Lung microvascular endothelial cell (primary cell): ENCODE results near the gene NIPAL4. TPM values are rescaled to one million over a fixed set of nuclear protein-coding genes. Genes with fewer than 3 reads are reported as not detected.
"Not testable (repeated sequence)": the region's sequence is repeated elsewhere in the genome, so short reads cannot be mapped to it uniquely, and the experiment has no call there.

Experiments
- DNase-seq, 2 donors: peaks; one replicate each; pipeline versions ENCODE4 v3.0.0 to v3.0.0-alpha.2; 2010; ENCODE audit warnings: low read depth in 2 of 2
- total RNA-seq: library from RNA; depleted of rRNA; stranded (reverse); fragments of >200 nt; gene quantifications from 2 replicates; pipeline ENCODE4 v1.2.1, GENCODE V29; 2014

Gene NIPAL4
- total RNA-seq = not detected in 2 replicates

DNA sequence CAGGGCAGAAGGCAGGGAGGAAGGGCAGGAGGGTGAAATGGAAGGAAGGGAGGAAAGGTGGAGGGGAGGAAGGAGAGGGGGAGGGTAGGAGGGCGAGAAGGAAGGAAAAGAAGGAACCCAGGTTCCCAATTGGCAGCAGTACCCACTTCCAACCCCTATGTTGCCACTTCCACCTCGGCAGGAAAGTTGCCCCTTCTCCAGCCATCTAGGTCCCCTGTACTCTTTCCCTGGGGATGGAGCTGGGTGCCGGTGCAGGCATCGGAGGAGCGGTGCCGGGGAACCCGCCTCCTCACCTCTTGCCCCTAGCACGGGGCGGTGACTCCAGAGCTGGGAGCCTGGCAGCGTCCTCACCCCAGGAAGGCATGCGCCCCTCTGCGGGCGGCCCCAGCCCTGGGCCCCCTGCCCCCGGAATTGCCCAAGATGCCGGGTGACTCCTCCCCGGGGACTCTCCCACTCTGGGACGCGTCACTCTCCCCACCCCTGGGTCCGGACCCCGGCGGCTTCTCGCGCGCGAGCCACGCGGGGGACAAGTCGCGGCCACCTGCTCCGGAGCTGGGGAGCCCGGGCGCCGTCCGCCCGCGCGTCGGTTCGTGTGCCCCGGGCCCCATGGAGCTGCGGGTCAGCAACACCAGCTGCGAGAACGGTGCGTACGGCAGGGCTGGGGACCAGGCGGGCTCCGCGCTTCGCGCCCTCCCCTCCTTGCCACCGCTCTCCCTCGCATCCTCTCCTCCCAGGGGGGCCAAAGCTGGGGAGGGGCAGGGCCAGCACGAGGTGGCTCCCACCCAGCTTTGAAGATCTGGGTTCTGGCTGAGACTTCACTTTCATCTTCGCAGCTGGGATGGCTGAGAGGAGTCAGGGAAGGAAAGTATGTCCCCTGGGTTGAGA is at the start of gene NIPAL4:
Gene NIPAL4, plus strand, starts transcription at position 499 of the 885 bp plus-strand sequence. Its CDS starts 108 bp downstream, at position 607.
- DNase-seq = no peak

DNA sequence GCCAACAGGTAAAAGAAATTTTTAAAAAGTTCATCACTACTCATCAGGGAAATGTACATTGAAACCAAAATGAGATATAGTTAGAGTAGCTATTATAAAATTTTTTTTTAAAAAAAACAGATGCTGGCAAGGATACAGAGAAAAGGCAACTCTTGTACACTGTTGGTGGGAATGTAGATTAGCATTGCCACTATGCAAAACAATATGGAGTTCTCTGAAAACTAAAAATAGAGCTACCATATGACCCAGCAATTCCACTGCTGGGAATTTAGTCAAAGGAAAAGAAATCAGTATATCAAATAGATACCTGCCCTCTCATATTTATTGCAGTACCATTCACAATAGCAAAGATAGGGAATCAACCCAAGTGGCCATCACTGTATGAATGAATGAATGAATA is 44.2 kb upstream of the NIPAL4 start:
- no peak for DNase-seq

DNA sequence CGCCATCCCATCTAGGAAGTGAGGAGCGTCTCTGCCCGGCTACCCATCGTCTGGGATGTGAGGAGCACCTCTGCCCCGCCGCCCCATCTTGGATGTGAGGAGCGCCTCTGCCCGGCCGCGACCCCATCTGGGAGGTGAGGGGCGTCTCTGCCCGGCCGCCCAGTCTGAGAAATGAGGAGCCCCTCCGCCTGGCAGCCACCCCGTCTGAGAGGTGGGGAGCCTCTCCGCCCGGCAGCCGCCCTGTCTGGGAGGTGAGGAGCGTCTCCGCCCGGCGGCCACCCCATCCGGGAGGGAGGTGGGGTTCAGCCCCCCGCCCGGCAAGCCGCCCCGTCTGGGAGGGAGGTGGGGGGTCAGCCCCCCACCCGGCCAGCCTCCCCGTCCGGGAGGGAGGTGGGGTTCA is 40.5 kb upstream of the NIPAL4 start:
- not testable (repeated sequence) for DNase-seq

DNA sequence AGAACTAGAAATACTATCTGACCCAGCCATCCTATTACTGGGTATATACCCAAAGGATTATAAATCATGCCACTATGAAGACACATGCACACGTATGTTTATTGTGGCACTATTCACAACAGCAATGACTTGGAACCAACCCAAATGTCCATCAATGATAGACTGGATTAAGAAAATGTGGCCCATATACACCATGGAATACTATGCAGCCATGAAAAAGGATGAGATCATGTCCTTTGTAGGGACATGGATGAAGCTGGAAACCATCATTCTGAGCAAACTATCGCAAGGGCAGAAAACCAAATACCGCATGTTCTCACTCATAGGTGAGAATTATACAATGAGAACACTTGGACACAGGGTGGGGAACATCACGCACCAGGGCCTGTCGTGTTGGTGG is 30.1 kb upstream of the NIPAL4 start:
- DNase-seq = not testable (repeated sequence)

DNA sequence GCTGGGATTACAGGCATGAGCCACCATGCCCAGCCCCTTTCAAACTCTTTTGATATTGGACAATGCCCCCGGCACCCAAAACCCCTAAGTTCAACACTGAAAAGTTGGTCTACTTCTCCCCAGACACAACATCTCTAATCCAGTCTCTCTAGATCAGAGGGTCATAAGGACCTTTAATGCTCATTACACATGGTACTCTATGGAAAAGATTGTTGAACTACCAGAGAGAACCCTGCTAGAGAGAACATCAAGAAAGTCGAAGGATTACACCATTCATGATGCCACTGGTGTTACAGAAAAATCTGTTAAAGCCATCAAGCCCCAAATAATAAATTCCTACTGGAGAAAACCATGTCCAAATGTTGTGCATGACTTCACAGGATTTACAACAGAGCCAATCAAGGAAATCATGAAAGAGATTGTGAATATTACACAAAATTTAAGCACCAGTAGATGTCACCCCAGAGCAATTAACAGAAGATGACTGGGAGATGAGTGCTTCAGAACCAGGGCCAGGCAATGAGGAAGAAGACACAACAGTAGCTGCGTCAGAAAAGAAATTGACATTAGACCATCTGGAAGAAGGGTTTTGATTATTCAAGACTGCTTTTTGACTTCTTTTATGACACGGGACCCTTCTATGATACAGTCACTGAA is 28.3 kb upstream of the NIPAL4 start:
- DNase-seq = peak; percentile 68 to 71

DNA sequence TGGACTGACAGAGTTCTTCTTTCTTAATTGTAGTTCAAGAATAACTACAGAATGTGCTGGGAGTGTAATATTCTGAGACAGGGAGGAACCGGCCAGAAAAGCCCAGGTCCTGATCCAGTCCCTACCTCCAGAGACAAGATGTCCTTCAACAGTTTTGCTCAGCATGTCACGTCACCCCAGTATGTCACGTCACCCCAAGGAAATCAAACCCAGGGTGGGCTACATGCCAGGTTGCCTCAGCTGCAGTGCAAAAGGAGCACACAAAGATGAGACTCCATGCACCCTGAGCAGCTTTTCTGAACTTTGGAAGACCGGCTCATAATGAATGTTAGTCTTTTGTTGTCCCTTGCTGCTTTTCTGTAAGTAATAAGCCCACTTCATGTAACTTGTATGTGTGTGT is 25.9 kb upstream of the NIPAL4 start:
- no peak for DNase-seq

DNA sequence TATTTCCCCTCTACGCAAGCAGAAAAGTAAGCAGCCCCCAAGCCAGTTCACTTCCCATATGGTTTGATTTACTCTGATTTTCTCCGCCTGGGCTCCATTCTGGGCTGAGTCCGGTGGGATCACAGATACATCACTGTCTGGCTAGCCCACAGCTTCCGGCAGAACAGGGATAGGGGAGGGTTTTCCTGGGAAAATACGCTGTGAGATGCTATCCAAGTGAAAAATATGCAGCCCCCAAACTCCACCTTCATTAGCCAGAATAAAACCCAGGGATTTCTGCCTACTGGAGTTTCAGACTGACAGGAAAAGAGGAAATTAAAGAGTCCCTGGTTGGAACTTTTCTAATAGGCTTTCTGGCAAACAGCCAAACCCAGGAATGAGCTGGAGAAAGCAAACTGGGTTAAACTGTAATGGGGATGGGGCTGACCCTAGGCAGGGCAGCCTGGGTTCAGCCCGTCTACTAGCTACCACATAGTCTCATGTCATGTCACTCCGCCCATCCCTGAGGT is 16.9 kb upstream of the NIPAL4 start:
- DNase-seq = peak in 1 of 2 donors; percentile 8

DNA sequence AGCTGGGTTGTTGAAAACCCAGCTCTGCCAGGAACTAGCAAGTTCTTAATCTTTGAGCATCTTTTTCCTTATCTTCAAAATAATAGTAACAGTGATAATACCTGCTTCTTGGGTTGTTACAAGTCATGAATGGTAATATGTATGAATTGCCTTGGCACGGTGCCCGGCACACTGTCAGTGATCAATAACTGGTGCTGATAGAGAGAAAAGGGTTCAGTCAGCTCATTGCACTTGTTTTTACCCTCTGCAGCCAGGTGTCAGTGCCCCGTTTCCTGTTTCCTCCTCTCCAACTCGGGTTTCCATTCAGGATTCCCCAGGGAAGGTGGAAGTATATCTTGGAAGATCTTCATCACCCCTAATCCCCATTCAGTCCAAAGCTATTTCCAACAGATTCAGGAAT is 15.8 kb upstream of the NIPAL4 start:
- no peak for DNase-seq

DNA sequence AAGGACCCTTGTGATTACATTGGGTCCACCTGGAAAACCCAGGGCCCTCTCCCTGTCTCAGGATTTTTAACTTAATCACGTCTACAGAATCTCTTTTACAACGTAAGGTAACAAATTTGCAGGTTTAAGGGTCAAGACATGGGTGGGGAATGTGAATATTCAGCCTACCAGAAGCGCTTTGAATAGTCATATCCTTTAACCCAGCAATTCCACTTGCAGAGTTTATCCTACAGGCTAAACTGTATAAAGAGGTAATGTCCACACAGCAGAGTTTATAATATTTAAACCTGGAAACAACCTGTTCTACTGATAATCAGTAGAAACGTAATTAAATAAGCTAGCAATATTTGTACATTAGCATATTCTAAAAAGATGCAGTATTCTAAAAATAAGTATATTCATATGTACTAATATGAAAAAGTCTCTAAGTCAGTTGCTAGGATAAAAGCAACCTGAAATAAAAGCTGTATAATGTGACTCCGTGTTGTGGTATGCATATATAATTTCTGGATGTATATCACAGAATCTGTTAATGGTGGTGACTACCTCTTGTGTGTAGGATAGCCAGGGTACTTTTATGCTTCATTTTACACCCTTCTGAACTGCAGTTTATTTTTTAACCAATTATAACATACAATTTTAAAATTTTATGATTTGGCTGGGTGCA is 14.1 kb upstream of the NIPAL4 start:
- DNase-seq = no peak

DNA sequence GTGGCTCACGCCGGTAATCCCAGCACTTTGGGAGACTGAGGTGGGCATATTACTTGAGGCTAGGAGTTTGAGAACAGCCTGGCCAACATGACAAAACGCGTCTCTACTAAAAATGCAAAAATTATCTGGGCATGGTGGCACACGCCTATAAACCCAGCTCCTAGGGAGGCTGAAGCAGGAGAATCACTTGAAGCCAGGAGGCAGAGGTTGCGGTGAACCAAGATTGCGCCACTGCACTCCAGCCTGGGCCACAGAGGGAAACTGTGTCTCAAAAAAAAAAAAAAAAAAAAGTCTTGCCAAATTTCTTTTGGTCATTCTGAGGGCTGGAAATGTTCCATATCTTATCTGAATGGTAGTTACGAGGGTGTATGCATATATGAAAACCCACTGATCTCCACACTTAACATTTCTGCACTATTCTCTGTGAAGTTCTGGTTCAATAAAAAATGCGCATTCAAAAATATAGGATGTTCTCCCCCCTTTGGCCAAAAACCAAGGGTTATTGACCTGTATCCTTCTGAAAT is 13.5 kb upstream of the NIPAL4 start:
- DNase-seq = no peak

DNA sequence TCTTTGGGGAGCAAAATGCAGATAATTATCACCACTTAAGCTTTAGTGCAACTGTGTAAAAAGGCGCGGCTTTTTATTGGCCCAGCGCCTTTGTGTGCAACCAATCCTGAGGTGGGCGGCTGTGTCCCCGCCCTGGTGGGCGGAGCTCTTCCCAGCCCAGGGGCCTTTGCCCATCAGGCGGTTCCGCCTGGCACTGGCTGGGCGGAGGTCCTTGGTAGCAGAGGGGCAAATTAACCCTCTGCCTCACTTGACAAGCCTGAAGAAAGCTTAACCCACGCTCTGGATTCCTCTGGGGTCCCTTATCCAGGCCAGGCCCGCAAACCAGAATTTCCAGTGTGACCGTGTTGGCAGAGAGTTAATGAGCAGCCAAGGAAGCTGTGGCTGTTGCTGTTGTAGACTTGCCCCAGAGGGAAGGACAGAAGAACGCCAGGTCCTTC is 12.8 kb upstream of the NIPAL4 start:
- no peak for DNase-seq

DNA sequence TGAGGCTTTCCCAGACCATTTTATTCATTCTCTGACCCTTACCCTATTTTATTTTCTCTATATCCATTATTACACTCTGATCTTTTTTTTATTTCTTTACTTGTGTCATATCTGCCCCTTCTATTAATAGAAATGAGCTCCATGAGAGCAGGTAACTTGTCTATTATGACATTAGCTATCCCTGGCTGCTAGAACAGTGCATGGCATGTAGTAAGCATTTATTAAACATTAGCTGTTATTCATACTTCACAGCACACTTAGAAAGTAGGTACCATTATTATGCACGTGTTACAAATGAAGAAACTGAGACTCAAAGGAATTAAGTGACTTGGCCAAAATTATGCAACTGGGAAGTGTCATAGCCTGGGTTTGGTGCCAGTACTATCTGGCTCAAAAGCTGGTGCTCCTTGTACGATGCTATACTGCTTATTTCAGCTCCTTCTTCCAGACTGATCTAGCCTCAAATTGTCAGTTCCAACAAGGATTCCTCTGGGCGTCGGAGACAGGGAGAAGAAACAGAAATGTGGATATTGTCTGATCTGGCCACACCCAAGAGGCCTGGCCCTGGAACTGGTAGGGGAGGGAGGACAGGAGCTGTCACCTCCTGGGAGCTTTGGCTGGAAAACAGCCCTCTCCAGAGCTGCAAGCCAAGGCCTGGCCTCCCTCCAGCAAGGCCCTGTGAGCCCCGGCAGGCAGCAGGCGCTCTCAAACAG is 10.8 kb upstream of the NIPAL4 start:
- DNase-seq = no peak

DNA sequence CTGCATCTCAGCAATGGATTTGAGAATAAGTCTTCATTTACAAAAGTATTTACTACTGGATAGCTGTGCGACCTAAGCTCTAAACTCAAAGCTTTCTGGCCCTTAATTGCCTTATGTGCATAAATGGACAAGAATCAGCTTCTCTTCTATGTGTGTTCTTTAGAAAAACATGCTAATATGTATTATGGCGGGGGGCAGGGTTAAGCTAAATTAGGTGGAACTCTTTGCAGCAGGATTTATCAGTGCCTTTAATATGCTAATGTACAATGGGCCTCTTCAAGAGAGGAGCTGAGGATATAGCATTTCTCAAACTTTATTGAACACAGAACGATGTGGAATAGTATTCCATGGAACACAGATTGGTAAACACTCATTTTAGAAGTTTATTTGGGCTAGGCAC is 10.0 kb upstream of the NIPAL4 start:
- DNase-seq = no peak

DNA sequence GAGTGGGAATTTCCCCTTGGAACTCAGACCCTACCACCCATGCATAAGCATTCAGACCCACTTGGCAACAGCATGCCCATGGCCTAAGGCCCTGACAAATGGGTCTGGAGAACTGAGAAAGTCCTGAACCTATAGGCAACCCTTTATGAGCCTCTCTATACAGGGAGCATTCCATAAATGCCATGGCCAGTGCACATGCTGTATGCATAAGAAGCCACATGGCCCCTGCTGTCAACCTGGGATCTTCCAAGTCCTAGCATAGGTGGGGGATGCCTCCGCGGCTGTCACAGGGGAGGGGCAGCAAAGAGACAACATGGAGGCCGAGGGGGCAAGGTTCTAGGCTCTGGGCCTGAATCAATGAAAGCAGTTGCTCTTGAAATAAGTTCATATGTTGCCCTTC is 8.2 kb upstream of the NIPAL4 start:
- no peak for DNase-seq

DNA sequence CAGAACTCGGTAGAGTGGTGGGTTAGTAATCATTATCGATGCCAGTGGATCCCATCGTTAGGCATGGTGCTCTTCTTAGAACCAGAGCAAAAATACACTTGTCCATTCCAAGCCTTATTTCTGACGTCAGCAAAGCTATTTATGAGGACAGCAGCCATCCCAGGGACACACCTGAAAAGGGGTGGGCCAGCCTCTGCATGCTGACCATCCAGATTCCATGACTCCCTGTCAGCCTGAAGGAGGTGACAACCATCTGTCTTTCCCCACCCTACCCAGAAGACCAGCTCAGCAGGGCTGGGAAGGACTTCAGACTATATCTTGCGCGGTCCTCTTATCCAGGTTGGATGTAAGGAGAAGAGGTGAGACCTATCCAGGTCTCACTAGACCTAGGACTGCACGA is 5.7 kb upstream of the NIPAL4 start:
- DNase-seq = no peak

DNA sequence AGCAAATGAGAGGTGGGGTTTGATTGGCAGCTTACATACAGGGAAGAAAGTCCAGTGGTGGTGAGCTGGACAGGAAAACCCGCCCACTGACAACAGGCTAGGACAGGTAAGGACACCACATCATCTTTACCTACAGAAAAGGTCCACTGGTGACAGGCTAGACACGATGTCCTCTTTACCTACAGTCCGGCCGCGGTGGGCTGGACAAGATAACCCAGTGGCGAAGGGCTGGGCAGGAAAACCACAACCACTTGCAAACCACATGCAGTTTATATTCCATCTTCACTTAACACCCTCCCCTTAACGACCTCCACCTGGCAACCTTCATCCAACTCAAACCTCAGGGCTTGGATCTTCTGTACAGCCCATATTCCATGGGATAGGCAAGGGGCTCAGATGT is 5.0 kb upstream of the NIPAL4 start:
- no peak for DNase-seq

DNA sequence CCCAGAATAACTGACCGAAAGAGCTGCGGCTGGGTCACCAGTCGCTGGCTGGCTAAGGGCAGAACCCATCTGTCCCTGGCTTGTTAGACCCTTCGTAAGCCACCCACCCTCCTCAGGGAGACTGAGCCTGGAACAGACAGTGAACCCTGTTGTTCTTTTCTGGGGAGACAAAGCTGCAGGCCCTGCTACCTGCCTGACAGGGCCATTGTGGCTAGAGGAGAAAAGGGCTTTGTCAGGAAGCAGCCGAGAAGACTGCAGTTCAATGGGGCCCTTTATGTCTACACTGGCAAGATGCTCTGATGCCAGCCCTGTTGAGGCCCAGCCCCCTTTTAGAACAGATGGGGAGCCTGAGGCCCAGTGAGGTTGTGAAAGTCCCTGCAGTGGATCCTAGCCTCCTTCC is 3.7 kb upstream of the NIPAL4 start:
- DNase-seq = no peak

DNA sequence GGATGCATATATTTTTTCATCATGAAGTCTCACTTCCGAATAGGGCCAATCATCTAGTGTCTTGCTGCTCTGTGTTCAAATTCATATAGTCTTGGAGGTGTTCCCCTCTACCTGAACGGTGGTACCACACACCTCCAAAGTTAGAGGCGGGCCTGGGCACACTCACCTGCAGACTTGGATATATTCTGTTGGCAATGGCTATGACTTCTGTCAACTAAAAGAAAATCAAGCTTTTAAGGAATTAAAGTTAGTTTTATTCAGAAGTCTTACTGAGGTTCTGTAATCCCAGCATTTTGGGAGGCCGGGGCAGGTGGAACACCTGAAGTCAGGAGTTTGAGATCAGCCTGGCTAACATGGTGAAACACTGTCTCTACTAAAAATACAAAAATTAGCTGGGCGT is 2.6 kb upstream of the NIPAL4 start:
- DNase-seq = no peak

DNA sequence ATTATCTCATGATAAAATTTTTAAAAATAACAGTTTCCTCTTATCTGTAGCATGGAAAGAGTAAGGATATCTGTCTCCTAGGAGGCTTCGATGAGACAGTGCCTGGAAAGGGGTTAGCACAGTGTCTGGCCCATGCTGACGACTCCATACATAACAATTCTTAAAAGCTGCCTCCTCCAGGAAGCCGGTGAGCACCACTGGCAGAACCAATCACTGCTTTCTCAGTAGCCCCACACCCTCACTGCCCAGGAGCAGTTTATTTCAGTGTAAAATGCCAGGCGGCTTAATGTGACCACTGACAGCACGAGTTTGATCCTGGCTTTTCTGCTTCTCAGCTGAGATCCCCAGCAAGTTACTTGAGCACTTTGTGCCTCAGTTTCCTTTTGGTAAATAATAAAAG is 1.2 kb upstream of the NIPAL4 start:
- DNase-seq = no peak

DNA sequence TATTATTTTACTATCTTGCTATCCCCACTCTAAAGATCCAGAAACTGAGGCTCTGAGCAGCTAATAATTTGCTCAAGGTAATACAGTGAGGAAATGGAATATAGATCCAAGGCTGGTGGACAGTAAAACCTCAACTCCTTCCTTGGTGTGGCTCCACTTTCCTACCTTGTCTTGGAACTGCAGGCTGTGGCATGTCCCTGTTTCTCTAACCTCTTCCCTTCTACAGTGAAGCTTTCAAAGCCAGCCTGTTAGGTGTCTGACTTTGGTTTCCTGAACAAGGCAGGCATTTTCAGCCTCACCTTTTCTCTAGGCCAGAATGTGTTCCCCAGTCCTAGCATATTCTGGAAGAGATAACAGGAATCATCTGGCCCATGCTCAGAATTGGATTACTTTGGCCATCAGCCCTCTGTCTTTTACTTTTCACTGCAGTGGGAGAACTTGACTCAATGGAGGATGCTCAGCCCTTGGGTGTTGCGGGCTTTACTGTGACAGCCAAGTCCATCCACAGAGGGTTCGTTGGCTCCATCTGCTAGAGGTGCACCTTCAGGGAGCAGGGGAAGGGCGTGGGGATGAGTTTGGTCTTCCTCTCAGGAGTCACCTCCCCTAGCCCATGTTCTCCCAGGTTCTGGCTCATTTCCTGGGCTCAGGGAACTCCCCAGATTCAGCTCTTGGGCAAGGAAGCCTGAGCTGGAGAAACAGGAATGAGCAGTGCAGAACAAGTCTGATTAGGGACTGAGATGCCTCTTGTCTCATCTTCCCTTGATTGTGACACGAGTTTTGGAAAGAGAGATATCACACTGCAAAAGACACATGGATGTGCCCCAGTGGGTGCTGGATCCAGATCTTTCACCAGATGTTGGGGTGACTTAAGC is 1.1 kb downstream of the NIPAL4 start:
- no peak for DNase-seq
